ENCODE data around the gene WWOX. TPM values are rescaled to one million over a fixed set of nuclear protein-coding genes. Genes with fewer than 3 reads are reported as not detected.

The WWOX gene
- total and polyA plus RNA-seq, 2 of the 8 experiments (the other 6 are each of a cell fraction or from before 2014, with no cell fraction given), result 5.4 to 16.7 TPM

- no peak for TF ChIP-seq USF2 (IDR thresholded peaks at IDR 0.05; ENCODE audit: low read length)
- no peak for TF ChIP-seq NANOG (IDR thresholded peaks at IDR 0.05; ENCODE audit: insufficient read depth, low read depth, low read length, poor library complexity, severe bottlenecking)
Measured at GRCh38 chr16:78179666-78180065, 80.2 kb downstream of the WWOX start (continued).

Measured in H1 (cell line).